Measurements from ENCODE around the gene C3orf70.

The C3orf70 gene

DNA sequence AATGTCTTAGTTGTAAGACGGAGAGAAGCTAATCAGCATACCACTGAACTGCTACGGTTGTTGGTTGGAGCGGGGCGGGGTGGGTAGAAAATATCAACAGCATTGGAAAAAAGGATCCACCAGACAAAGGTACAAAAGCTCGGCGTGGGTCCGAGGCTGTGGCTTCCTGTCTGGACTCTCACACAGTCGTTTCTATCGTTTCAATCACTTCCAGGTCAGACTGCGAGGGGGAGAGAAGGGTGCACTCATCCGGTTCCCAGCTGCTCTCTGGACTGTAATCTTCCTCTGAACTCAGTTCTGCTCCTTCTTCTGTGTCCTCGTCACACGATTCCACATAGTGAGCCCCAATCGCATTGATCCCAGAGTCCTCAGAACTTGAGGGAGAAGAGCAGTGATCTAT is 70.0 kb downstream of the C3orf70 start:
- no peak for DNase-seq

DNA sequence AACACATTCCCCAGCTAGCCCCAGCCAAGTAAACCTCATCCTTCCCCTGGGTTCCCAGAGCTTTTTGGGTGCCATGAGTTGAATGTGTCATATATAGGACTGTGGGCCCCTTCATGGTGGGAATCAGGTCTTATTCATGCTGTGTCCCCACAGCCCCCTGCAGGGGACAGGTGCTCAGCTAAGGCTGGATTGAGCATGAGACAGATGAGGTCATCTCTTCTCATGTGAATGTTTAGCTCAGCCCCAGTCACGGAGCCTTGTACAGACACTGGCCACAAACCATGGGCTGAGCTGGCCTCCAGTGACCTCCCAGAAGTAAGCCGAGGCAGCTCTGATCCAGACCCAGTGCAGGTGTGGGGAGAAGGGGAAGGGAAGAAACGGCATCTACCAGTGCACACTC is 70.7 kb downstream of the C3orf70 start:
- no peak for DNase-seq

DNA sequence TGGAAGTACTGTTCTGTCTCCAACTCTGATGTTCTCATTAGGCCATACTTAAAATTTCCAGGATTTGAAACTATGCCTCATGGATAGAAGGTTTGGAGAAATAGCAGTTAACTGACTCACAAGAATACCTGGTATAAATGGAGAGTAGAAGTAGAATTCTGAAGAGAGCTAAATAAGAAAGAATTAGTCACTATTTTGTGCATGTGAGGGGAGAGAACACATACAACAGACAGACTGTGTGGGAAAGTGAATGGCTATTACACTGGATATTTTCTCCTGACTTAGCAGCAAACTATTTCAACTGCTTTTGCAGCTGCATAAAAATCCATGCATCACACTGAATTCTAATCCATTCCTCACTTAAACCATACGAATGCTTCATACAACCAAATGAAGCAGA is 71.3 kb downstream of the C3orf70 start:
- DNase-seq = no peak

DNA sequence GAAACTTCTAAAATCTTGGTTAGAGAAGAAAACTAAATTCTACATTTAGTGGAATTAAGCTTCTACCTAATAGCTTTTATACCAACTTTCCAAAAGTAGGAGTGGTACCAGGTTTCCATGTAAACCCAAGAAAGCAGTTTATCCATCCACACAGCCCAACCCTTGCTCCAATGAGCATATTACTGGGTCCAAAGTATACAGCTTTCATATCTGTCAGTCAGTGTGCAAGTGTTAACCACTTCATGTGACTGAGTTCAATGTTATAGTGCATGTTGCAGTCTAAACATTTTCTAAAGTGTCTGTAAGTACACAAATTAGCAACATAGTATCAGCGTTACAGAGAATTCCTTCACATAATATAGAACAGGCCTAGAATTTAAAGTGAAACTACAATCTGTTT is 73.2 kb downstream of the C3orf70 start:
- no peak for DNase-seq

DNA sequence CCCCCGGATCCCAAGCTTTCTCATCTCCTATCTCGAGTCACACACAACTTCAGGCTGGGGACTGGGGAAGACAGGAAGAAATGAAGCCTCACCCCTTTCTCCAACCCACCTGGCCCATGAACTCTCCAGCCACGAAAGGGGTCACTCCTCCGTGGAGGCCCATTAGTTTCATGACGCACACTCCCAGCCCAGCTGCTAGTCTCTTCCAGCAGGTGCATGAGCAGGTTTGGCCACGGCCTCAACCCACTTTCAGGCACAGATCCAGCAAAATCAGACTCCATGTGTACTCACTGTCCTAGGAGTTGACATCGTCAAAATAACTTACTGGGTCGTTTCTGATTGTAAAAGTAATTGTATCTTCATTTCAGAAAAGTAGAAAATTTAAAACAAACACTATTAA is 76.6 kb downstream of the C3orf70 start:
- DNase-seq = no peak

DNA sequence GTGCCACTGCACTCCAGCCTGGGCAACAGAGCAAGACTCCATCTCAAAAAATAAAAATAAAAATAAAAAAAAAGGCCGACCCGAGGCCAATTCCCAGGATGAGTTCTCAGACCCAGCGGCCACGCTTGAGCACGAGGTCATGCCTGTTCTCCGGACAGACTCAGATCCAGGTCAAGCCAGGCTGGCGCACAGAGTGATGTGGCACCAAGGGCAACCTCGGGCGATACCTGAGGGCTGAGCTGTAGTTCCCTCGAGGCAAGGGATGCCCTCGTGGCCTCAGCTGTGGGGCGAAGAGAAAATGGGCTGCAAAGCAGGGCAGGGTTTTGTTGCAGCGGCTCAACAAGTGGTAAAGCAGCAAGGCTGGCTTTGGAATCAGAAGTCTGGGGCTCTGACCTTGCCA is 77.3 kb downstream of the C3orf70 start:
- no peak for DNase-seq

DNA sequence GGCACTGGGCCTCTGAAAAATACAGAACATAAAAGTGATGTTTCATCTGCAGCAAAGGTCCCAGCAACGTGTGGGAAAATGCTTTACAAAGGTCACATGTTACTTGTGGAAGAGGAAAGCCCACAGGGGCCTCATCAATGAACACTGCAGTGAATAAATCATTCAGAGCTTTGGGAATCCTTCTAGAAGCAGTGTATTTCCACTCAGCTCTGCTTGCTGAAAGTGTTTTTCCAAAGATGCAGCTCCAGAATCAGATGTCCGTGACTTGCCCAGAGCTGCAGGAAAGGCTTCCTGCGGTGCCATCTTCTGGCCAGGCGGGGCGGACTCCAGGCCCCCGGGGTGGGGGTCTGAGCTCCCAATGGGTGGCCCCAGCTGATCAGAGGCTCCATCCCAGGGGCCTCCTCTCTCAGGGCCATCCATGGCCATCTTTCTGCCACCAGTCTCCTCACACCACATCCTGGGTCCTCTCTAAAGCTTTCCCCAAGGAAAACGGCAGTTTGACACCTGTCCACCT is 81.5 kb downstream of the C3orf70 start:
- no peak for DNase-seq

DNA sequence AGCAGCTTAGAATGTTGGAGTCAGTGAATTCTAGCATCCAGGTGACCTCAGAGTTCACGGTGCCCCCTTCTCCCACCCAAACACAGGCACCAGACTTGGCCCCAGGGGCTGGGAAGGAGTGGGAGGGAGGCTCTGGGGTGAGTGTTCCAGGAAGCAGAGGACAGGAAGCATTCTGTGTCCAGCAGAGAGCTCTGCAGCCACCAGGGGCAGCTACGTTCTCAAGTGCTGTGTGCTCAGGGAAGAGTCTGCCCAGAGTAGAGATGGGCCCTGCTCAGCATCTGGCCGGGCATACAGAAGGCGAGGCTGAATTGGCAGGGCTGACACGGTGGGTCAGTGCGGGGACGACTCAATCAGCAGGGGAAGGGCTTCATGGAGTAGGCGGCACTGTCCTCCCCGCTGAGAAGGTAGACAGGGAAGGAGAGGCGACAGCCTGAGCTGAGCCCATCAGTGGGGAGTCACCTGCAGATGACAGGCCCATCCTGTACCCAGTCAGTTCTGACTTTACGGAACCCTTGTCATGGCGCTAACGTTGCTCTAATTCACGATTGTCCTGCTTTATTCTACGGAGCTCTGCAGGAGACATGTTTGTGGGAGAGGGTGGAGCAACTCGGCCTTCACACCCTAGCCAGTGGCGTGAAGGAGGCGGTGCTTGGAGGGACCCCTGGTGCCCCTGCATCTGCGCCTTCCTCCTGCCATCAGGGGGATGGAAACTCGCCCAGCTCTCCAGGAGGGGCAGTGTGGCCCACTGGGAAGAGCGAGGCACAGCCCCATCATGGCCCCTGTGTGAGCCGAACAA is 82.2 kb downstream of the C3orf70 start:
- DNase-seq = no peak

DNA sequence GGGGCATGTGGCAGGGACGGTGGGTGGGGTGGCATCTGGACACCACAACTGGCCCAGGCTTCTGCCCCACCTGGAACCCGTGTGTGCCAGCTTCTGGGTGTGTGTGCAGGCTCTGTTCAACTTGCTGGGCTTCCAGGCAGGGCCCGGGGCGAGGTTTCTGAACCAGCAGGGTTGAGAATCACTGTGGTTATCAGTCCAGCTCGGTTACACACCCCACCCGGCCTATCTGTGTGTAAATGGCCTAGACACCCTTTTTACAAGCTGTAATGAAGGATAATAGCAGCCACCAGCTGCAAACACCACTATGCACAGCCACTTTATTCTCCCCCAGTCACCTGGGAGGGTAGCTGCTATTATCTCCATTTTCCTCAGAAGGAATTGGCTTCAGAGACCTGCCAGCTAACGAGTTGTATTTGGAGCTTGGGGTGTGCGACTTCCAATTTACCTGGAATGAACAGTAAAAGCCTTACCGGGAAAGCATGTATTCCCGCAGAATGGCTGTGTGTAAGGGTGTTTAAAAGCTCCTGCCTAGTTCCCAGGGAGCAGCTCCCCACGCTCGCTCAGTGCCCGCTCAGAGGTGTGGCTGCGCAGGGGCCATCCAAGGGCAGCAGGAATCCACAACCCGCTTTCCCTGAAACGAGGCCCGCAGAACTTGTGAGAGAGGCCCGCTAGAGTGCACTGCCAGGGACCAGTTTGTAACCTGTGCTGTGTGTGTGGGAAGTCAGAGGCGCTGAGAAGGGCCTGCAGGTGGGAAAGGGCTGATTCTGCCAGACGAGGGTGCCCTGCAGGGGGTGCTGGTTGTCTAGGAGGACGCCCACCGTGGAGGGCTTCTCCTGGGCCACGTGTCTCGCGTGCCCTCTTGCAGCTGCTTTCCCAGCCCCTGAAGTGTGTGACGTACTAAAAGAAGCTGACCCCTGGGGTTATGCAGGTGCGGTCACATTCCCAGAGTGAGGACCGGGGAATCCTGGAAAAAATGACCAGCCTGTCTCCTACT is 83.5 kb downstream of the C3orf70 start:
- DNase-seq = no peak

DNA sequence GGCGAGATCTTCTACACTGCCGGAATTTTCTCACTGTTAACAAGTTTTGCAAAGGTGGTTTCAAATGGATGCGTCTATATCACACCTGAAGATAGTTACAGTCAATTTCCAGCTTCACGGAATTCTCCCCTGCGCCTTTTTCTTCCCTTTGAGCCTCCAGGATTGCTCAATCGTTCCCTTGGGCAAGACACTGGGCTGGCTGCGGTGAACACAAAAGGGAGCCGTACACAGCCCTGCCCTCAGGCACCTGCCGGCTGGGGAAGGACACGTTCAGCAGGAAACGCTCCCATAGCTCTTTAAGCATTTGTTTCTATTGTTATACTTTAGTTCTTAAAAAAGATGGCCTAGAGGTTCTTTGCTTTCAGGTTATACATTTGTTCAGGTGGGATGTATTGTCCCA is 85.7 kb downstream of the C3orf70 start:
- DNase-seq = no peak

DNA sequence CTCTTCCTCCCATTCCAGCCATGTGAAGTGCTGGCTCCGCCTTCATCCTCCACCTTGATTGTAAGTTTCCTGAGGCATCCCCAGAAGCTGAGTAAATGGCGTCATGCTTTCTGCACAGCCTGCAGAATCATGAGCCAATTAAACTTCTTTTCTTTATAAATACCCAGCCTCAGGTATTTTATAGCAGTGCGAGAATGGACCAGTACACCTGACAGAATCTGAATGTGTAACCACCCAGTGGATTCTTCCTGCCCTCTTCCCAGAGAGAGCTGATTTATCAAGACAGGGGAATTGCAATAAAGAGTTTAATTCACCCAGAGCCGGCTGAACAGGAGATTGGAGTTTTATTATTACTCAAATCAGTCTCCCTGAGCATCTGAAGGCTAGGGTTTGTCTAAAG is 86.6 kb downstream of the C3orf70 start:
- DNase-seq = no peak

DNA sequence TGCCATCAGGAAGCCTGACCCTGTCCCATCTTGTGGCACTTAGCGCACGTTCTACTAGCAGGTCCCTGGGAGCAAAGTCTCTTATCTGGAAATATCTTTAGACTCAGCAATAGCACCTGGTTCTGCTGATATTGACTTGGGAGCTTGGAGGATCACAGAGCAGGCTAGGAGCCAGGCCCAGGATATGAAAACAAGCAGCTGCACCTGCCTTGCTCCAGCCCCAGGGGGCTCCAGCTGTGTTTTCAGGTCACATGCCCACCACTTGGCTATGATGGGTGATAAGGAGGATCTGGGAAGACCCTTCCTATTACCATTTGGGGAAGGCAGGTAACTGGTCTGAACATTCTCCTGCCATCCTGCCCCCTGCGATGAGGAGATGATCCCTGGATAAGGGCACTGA is 87.8 kb downstream of the C3orf70 start:
- no peak for DNase-seq

DNA sequence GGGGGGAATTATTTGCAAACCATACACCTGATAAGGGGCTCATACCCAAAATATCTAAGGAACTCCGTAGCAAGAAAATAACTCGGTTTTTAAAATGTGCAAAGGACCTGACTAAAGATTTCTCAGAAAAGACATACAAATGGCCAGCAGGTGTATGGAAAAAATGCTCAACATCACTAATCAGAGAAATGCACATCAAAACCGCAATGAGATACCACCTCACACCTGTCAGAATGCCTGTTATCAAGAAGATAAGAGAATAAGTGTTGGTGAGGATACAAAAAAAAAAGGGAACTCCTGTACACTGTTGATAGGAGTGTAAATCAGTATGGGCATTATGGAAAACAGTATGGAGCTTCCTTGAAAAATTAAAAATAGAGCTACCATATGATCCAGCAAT is 89.4 kb downstream of the C3orf70 start:
- no peak for DNase-seq

DNA sequence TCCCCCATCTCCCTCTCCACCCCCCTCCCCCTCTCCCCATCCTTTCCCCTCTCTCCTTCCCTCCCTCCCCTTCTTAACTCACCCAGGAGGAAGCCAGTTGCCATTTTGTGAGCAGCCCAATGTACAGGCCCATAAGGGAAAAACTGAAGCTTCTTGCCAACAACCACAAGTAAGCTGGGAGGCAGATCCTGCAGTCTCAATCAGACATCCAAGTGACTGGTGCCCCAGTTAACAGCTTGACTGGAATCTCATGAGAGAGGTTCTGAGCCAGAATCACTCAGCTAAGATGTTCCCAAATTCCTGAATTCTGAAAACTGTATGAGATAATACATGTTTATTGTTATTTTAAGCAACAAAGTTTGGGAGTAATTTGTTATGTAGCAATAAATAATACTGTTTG is 90.7 kb downstream of the C3orf70 start:
- no peak for DNase-seq

DNA sequence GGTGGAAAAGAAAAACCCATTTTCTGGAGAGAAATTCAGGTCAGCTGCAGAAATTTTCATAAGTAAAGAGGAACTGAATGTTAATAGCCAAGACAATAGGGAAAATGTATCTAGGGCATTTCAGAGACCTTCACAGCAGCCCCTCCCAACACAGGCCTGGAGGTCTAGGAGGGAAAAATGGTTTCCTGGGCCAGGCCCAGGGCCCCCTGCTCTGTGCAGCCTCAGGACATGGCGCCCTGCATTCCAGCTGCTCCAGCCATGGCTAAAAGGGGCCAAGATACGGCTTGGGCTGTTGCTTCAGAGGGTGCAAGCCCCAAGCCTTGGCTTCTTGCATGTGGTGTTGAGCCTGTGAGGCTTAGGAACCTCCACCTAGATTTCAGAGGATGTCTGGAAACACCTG is 92.2 kb downstream of the C3orf70 start:
- no peak for DNase-seq

DNA sequence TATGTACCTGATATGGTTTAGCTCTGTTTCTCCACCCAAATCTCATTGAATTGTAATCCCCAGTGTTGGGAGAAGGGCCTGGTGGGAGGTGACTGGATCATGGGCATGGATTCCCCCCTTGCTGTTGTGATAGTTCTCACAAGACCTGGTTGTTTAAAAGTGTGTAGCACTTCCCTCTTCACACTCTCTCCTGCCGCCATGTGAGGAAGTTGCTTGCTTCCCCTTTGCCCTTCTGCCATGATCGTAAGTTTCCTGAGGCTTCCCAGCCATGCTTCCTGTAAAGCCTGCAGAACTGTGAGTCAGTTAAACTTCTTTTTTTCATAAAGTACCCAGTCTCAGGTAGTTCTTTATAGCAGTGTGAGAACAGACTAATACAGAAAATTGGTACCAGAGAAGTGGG is 93.1 kb downstream of the C3orf70 start:
- DNase-seq = no peak

DNA sequence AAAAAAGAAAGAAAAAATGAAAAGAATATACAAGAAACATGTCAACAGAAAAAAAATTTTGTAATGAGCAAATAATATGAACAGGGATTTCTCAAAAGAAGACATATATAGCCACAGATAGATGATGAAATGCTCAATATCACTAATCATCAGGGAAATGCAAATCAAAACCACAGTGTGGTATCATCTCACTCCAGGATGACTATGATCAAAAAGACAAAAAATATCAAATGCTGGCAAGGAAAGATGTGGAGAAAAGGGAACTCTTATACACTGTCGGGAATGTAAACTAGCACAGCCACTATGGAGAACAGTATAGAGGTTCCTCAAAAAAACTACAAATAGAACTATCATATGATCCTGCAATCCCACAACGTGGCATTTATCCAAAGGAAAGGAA is 94.1 kb downstream of the C3orf70 start:
- DNase-seq = no peak

DNA sequence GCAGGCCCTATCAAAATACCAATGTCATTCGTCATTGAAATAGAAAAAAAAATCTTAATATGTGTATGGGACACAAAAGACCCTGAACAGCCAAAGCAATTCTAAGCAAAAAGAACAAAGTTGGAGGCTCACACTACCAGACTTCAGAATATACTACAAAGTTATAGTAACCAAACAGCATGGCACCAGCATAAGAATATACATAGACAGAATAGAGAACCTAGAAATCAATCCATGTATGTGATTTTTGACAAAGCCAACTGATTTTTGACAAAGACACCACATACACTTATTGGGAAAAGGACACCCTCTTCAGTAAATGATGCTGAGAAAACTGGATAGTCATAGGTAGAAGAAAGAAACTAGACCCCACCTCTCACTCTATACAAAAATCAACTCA is 95.0 kb downstream of the C3orf70 start:
- no peak for DNase-seq

DNA sequence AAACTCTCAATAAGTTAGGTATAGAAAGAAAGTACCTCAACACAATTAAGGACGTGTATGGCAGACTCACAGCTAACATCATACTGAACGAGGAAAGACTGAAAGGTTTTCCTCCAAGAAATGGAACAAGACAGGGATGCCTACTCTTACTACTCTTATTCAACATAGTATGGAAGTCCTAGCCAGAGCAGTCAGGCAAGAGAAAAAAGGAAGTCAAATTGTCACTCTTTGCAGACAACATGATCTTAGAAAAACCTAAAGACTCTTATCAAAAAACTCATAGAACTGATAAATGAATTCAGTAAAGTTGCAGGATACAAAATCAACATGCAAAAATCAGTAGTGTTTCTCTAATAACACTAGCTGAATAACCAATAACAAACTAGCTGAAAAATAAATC is 96.0 kb downstream of the C3orf70 start:
- DNase-seq = no peak

DNA sequence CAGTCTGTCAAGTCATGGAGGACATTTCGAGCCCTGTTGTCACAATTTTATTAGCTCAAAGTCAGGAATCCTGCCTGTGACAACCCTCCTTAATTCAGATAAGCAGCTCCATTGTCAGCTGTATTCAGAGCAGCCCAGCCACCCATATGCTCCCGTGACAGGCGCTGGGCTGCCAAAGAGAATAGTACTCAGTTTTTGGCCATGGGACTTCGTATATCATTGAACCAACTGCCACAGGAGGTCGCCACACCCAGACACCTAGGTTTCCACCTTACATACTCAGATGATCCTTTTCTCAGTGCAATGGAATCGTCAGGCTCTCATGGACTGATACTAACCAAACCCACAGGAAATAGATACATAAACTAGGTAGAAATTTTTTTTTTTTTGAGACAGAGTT is 100.2 kb downstream of the C3orf70 start:
- no peak for DNase-seq

DNA sequence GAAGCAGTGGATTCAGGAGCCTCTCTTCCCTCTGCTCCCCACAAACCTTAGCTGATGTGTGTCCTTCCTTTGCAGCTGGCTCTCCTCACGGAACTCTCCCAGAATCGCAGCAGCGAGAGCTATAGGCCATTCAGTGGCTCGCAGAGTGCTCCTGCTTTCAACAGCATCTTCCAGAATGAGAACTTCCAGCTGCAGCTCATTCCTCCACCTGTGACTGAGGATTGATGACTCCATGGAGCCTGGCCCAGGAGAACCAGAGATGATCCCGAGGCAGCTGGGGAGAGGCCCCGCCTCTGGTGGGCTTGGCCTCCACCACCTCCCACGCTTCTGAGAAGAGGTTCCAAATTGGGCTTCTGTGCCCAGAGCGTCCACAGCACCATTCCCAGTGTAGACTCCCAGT is 101.1 kb downstream of the C3orf70 start:
- DNase-seq = no peak

DNA sequence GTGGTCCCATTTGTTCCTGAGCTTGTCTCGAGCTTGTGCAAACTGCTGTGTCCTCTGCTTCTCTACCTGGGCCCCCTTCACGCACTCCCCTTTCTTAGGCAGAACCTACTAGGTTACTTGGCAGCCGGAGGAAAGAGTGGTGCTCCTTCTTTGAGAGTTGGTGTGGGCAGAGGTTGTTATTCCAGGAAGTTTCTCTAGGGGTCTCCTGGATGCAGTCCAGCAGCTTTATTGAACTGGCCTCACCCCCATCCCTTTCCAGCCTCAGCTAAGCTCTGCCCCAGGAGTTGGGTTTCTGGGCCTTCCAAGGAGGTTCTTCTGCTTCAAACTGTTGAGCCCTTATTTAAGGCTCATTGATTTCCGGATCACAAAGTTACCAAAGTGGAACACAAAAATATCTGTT is 103.2 kb downstream of the C3orf70 start:
- no peak for DNase-seq

DNA sequence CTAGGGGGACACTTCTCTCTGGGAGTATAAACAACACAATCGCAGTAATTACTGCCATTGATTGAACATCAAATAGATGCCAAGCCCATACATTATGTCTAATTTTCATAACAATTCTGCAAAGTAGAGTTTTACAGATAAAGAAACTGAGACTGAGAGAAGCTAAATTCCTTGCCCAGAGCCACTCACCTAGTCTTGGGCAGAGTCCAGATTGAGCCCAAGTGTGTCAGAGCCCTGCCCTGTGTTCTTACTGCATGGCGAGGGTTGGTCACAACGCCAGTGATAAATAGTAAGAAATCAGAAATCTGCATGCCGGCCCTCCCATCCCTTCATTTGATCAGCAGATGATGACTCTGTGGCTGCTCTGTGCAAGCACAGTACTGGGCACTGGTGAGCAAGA is 106.3 kb downstream of the C3orf70 start:
- no peak for DNase-seq

DNA sequence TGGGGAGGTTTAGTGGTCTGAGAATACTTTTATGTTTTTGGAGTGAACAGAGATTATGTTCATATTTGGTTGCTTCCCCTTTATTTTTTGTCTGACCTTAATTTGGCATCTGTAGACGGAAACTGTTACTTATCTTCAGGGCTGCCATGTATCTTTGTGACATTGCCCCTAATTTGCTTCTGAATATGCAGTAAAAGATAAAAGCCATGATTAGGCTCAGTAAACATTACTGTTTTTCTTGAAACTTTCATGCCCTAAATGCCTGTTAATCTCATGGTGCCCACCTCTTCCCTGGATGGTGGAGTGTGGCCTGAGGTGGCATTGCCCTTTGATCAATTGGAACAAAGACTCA is 106.7 kb downstream of the C3orf70 start:
- no peak for DNase-seq

Data from activated CD8-positive, alpha-beta memory T cell treated with anti-CD3 and anti-CD28 coated beads, Interleukin-2, amount 50 U/mL, for 4 hours (primary cell).